ENCODE results near the gene SPTBN1. TPM values are rescaled to one million over a fixed set of nuclear protein-coding genes. Genes with fewer than 3 reads are reported as not detected.

The SPTBN1 gene
- total and polyA plus RNA-seq, 2 experiments from 2014 or later: 58.1 to 204 TPM

- peaks cover 8% of the 10 kb centered on the region for H3K27me3 Mint-ChIP-seq (ENCODE audit: insufficient read depth, low read depth, poor library complexity)
- no peak overlapping the region; the same call in 1 of the 2 replicates for H3K27ac Mint-ChIP-seq
- H3K4me3 Mint-ChIP-seq: no peak overlapping the region
- H3K79me2 ChIP-seq (replicated peaks; ENCODE audit: insufficient read depth): peaks cover 53% of the 10 kb centered on the region
- no peaks in the 10 kb centered on the region for H3K36me3 Mint-ChIP-seq (ENCODE audit: low read depth)
- no peak overlapping the region for H3K4me3 ChIP-seq
- H3K27ac ChIP-seq (ENCODE audit: low read depth): no peak overlapping the region
- H3K9me2 ChIP-seq (ENCODE audit: insufficient read depth): no peaks in the 10 kb centered on the region
- H4K20me1 ChIP-seq (replicated peaks; ENCODE audit: insufficient read depth): no peaks in the 10 kb centered on the region; the same call in 1 of the 2 replicates
- H3K27me3 ChIP-seq (ENCODE audit: insufficient read depth): no peaks in the 10 kb centered on the region
- H3K36me3 ChIP-seq (ENCODE audit: insufficient read depth): no peaks in the 10 kb centered on the region
- no peak for DNase-seq (ENCODE audit: low spot score)
- no peak overlapping the region for H2AFZ ChIP-seq
- no peak for TF ChIP-seq ZNF331 (CRISPR knock-in tag; IDR thresholded peaks at IDR 0.05; ENCODE audit: low read depth)
- TF ChIP-seq, protein P1, sequence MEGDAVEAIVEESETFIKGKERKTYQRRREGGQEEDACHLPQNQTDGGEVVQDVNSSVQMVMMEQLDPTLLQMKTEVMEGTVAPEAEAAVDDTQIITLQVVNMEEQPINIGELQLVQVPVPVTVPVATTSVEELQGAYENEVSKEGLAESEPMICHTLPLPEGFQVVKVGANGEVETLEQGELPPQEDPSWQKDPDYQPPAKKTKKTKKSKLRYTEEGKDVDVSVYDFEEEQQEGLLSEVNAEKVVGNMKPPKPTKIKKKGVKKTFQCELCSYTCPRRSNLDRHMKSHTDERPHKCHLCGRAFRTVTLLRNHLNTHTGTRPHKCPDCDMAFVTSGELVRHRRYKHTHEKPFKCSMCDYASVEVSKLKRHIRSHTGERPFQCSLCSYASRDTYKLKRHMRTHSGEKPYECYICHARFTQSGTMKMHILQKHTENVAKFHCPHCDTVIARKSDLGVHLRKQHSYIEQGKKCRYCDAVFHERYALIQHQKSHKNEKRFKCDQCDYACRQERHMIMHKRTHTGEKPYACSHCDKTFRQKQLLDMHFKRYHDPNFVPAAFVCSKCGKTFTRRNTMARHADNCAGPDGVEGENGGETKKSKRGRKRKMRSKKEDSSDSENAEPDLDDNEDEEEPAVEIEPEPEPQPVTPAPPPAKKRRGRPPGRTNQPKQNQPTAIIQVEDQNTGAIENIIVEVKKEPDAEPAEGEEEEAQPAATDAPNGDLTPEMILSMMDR (conservative IDR thresholded peaks at IDR 0.05; ENCODE audit: low read depth in 2 of 2): no peak
- no peak for TF ChIP-seq POLR2AphosphoS5 (IDR thresholded peaks at IDR 0.05; ENCODE audit: low read depth)
- no peak for TF ChIP-seq STAT1 (IDR thresholded peaks at IDR 0.05; ENCODE audit: unreplicated experiment)
- no peaks in the 10 kb centered on the region for H3K9me3 Mint-ChIP-seq
- no peak for ATAC-seq
- H3K4me2 ChIP-seq: no peak overlapping the region
- H3K4me1 Mint-ChIP-seq: peaks cover 20% of the 10 kb centered on the region
- no peaks in the 10 kb centered on the region for H3F3A ChIP-seq (replicated peaks; ENCODE audit: low read depth)
- 0 out of 2 replicates have a peak, but pooled peaks cover 10% of the 10 kb centered on the region for H3K4me1 ChIP-seq (ENCODE audit: insufficient read depth)
Observed at GRCh38 chr2:54475919-54476318, 19.8 kb downstream of the SPTBN1 start.

- H3K4me1 Mint-ChIP-seq: peaks cover 23% of the 10 kb centered on the region
- H3K9me2 ChIP-seq (ENCODE audit: insufficient read depth): no peaks in the 10 kb centered on the region
- H3K79me2 ChIP-seq (replicated peaks; ENCODE audit: insufficient read depth): peaks cover 54% of the 10 kb centered on the region
- ATAC-seq: no peak
- H3K27ac ChIP-seq (ENCODE audit: low read depth): no peak overlapping the region
- no peak overlapping the region for H3K27ac Mint-ChIP-seq
- peaks cover 8% of the 10 kb centered on the region for H3K27me3 Mint-ChIP-seq (ENCODE audit: insufficient read depth, low read depth, poor library complexity)
- no peaks in the 10 kb centered on the region for H3K27me3 ChIP-seq (ENCODE audit: insufficient read depth)
- DNase-seq (ENCODE audit: low spot score): no peak
- no peak overlapping the region for H3K4me2 ChIP-seq
- no peak overlapping the region for H3K4me3 Mint-ChIP-seq
- H3K9me3 Mint-ChIP-seq: no peaks in the 10 kb centered on the region
- H3K36me3 ChIP-seq (ENCODE audit: insufficient read depth): no peaks in the 10 kb centered on the region
- H3K4me1 ChIP-seq (ENCODE audit: insufficient read depth): 0 out of 2 replicates have a peak, but pooled peaks cover 10% of the 10 kb centered on the region
- no peaks in the 10 kb centered on the region for H3K36me3 Mint-ChIP-seq (ENCODE audit: low read depth)
- no peaks in the 10 kb centered on the region for H3F3A ChIP-seq (replicated peaks; ENCODE audit: low read depth)
- H3K4me3 ChIP-seq: no peak overlapping the region
- no peaks in the 10 kb centered on the region; the same call in 1 of the 2 replicates for H4K20me1 ChIP-seq (replicated peaks; ENCODE audit: insufficient read depth)
- H2AFZ ChIP-seq: no peak overlapping the region
- no peak for TF ChIP-seq ZNF331 (CRISPR knock-in tag; IDR thresholded peaks at IDR 0.05; ENCODE audit: low read depth)
- TF ChIP-seq STAT1 (IDR thresholded peaks at IDR 0.05; ENCODE audit: unreplicated experiment): no peak
- no peak for TF ChIP-seq JUNB (IDR thresholded peaks at IDR 0.05; ENCODE audit: unreplicated experiment)
- TF ChIP-seq POLR2AphosphoS5 (IDR thresholded peaks at IDR 0.05; ENCODE audit: low read depth): no peak
- no peak for TF ChIP-seq EZH2 (IDR thresholded peaks at IDR 0.05; ENCODE audit: low read depth, unreplicated experiment)
- TF ChIP-seq ZNF462 (CRISPR knock-in tag; IDR thresholded peaks at IDR 0.05): no peak
- TF ChIP-seq NANOG (IDR thresholded peaks at IDR 0.05; ENCODE audit: borderline replicate concordance): no peak
- TF ChIP-seq, protein P1 (conservative IDR thresholded peaks at IDR 0.05; ENCODE audit: low read depth in 2 of 2): no peak
Observed at GRCh38 chr2:54476852-54477251, 20.7 kb downstream of the SPTBN1 start.

All from GM23338 (cell line).